Measurements from ENCODE around the gene TTC23L.
"Not testable (repeated sequence)": the region's sequence is repeated elsewhere in the genome, so short reads cannot be mapped to it uniquely, and the experiment has no call there.

TTC23L gene

DNA sequence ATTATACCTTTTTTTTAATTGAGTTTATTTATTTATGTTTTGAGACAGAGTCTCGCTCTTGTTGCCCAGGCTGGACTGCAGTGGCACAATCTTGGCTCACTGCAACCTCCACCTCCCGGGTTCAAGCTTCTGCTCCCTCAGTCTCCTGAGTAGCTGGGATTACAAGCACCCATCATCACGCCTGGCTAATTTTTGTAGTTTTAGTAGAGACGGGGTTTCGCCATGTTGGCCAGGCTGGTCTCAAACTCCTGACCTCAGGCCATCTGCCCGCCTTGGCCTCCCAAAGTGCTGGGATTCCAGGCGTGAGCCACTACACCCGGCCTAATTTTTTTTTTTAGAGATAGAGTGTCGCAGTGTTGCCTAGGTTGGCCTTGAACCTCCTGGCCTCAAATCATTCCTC is 84.3 kb downstream of the TTC23L start:
- not testable (repeated sequence) for DNase-seq (ENCODE audit: low spot score)

DNA sequence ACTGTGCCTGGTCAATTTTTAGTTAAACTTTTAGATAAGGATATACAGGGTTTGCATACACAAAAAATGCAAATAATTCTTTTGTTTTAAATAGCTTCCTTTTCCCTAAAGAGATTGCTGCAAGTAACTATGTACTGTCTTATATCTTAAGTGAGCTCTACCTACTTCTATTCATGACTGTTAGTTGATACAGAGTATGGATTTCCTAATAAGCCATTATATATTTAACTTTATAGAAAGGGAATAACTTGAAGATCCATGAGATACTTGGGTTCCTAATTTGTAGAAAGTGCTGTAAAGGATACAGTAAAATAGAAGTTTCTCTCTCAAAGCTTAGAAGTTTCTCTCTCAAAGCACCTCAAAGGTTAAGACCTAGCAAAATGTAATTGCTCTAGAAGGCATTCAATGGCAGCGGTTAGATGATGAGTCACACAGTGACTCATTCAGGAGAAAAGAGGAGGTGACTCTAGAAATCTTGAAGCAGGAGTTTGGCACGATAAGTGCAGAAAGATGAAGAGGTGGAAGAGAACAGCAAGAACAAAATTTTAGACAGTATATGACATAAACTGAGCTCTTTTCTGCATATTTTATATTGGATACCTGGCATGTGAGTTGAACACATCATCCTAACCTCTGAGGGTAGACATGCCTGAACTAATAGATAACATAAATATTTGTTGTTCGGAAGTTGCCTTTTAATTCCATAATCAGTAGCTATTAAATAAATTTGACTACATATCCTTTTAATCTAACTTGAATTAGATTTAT is 84.9 kb downstream of the TTC23L start:
- peak; percentile 19 for DNase-seq (ENCODE audit: low spot score)

- DNase-seq (ENCODE audit: low spot score): no peak
Observed at GRCh38 chr5:34924462-34924765, 85.5 kb downstream of the TTC23L start.

GRCh38 chr5:34926318-34926888 is 87.4 kb downstream of the TTC23L start:
- no peak for DNase-seq (ENCODE audit: low spot score)

DNA sequence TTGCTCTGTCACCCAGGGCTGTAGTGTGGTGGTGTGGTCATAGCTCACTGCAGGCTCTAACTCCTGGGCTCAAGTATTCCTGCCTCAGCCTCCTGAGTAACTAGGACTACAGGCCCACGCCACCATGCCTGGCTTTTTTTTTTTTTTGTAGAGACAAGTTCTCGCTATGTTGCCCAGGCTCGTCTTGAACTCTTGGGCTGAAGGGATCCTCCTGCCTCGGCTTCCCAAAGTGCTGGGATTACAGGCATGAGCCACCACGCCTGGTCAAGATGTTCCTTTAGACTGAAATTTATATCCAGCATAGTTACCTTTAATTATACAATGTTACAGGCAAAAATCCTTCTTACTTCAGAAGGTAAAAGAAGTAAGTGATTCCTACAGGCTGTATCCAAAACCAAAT is 88.8 kb downstream of the TTC23L start:
- DNase-seq (ENCODE audit: low spot score): no peak

GRCh38 chr5:34928267-34928666 is 89.3 kb downstream of the TTC23L start:
- no peak for DNase-seq (ENCODE audit: low spot score)

- DNase-seq (ENCODE audit: low spot score): peak; percentile 98
Observed at GRCh38 chr5:34929134-34929719, 90.3 kb downstream of the TTC23L start, which contains the start of gene DNAJC21. TSS of gene DNAJC21 (plus strand) at chr5:34929559. CDS start at chr5:34929820, 261 bp downstream.

DNA sequence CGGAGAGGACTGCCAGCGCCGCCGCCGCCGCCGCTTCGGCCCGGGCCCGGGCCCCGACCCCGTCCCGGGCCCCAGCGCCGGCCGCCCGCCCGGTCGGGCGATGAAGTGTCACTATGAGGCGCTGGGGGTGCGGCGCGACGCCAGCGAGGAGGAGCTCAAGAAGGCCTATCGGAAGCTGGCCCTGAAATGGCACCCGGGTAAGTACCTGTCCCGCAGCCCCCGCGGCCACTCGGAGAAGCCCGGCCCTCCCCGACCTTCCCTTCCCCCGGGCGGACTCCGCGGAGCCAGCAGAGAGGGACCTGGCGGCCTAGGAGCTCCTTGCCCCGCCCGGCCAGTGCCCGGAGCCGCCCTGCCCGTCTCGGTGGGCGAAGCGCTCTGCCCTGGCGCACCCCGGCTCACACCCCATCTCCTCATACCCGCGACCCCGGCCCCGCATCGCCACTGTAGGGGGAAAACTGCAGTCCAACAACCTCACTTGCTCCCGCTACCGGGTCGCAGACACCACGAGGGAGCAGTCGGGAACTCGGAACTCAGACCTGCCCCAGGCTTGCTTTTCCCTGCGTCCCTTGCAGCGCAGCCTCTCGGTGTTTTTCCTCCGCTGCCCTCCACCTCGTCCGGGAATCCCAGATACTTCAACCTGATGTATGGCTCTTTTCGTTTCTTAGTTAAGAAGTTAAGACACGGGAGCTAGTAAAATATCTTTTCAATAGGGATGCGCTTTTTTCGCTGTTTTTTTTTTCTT is 90.9 kb downstream of the TTC23L start:
- peak; percentile 84 for DNase-seq (ENCODE audit: low spot score)

DNA sequence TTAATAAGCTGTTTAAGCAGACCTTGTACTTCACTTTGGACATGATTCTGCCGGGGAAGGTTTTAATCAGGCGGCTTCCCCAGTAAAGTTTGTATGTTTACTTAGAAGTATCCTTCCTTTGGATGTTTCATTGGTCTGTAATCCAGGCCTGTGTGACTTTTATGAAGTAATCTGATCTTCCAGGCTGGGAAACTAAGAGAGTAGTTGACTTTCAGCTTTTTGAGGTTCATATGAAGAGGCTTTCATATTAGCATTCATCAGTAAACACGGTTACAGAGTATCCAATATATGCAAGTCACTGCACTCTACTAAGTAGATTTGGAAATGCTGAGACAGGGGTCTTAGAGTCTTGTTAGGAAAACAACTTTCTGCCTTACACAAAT is 91.5 kb downstream of the TTC23L start:
- DNase-seq (ENCODE audit: low spot score): no peak

DNA sequence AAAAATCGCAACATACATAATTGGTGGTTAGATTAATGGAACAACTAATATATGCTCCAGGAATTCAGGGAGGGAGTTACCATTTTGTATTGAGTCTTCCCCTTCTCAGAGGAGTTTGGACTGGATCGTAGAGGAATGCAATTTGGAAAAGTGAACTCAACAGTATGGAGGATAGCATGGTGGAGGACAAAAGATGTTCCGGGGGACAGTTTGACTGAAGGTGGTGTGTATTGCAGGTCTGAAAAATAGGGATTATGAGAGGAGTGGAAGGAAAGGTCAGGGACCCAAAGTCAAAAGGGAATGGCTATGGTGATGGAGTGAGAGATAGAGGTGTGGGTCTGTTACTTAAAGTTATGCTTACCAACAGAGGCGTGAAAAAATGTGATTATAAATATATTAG is 91.9 kb downstream of the TTC23L start:
- DNase-seq (ENCODE audit: low spot score): no peak

DNA sequence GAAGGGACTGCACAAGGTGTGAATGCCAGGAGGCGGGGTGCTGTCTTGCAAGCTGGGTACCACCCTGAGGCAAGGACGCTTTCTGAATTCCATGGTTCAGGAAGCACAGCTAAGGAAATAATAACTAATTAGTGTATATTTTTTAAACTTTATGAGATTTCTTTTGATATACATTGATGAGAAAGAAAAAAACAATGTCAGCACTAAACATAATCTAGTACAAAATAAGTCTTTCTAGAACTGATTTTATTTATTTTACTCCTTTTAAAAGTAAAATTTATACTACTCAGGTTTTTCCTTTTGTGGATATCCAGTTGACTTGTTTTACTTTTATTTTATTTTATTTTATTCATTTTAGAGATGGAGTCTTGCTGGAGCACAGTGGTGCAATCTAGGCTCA is 94.0 kb downstream of the TTC23L start:
- DNase-seq (ENCODE audit: low spot score): no peak

DNA sequence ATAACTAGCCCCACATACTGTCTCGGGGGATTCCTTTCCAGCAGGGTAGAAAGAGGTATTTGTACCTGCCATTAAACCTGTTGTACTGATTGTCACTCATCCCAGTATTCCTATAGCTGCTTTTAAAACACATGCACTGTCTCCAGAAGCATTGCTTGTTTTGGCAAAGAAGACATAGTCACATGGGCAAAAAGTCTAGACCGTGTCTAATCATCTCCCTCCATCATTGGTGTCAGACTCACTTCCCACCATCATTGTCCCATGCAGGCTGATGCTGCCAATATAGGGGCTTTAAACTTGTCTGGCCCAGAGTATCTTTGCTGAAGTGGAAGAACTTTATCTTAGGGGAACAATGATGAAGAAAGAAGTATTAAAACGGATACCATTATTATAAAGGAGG is 103.0 kb downstream of the TTC23L start:
- no peak for DNase-seq (ENCODE audit: low spot score)

DNA sequence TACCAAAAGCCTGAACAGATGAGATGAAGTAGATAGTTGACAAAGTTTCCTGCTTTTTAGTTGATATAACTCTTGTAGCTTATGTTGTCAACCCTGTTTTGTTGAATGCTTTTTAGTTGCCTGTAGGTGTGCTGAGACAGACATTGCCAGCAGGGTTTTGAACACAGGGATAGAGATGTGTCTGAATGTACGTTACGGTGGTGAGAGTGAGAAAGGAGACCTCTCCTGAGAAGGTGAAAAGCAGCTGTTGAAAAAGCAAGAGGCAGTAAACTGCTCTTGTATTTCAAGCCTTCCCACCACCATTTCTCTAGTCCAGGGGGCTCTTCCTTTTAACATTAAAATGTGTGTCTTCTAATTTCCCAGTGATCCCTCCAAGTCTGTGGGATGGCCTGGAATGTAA is 105.1 kb downstream of the TTC23L start:
- no peak for DNase-seq (ENCODE audit: low spot score)

DNA sequence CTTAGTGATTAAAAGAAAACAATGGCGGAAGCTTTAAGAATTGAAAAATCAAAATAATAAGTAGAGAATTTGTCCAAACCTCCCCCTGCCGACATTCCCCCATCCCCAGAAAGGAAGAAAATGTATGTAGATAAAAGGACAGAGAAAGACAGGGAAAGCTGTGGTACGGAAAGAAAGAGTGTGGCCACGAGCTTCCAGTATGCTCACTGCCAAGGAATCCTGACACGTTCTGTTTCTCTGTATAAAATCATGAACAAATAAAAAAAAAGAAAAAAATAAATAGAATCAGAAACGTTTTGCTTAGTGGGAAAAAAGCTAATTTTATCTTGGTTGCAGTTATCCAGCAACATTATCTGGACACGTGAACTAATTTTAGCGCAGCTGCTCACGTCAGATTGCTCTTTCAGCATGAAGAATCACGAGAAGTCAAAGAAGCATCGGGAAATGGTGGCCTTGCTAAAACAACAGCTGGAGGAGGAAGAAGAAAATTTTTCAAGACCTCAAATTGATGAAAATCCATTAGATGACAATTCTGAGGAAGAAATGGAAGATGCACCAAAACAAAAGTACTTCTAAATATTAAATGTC is 105.6 kb downstream of the TTC23L start:
- DNase-seq (ENCODE audit: low spot score): no peak

All from iPS-NIHi11 (cell line).